PFSK-1 (cell line): ENCODE measurements around the gene STXBP5.

Source experiments
- FOXP2 ChIP-seq: optimal IDR thresholded peaks from 2 replicates; pipeline ENCODE3; 2011; ENCODE audit warnings: borderline replicate concordance, control low read depth, inconsistent platforms; ENCODE audit not compliant: insufficient read depth; ENCODE audit errors: extremely low read length, extremely low read depth
- POLR2AphosphoS5 ChIP-seq: IDR thresholded peaks from 2 replicates; pipeline ENCODE4 v1.6.1; 2012; ENCODE audit warnings: low read depth, mild to moderate bottlenecking, control low read depth, low read length, moderate library complexity
- SIN3A ChIP-seq: IDR thresholded peaks from 2 replicates; pipeline ENCODE4 v1.6.1; 2012; ENCODE audit warnings: mild to moderate bottlenecking, low read length, moderate library complexity, borderline replicate concordance; ENCODE audit not compliant: insufficient read depth
- TAF1 ChIP-seq: IDR thresholded peaks from 2 replicates; pipeline ENCODE4 v1.6.1; 2012; ENCODE audit warnings: low read length, control low read depth, borderline replicate concordance; ENCODE audit not compliant: insufficient read depth
- TF ChIP-seq, protein P1 (sequence below), 2 experiments: IDR thresholded peaks; 2 replicates each; pipeline versions ENCODE4 v1.6.1 to v1.8.0; 2011 to 2012; ENCODE audit warnings: low read depth in 2 of 2, low read length in 2 of 2, control low read depth in 1 of 2, inconsistent platforms in 1 of 2, mild to moderate bottlenecking in 1 of 2, moderate library complexity in 1 of 2; ENCODE audit not compliant: insufficient read depth in 1 of 2

DNA sequence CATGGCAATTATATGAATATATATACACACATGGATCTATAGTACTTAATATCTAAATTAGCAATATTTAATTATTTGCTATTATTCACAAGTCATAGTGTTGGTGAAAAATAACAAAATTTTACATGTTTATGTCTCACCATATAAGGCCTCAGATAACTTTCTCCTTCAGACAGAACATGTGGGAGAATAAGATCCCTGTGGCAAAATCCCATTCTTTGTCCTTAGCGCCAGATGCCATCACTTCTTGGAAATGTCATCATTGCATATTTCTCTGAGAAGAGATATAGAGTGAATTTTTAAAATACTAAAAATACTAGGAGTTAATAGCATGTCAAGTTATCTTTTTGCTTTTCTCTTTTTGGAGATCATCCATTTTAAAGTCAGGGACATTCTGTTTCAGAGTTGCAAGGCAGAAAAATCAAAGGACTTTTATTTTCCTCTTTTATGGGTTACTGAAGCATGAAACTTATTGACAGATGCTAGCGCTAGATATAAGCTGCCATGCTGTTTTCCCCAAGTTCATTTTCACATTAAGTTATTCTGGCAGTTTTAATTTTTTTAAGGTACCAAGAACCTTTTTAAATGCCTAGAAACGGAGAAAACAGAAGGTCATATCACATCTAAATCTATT is 30.4 kb upstream of the STXBP5 start:
- no peak for TF ChIP-seq SIN3A
- no peak for TF ChIP-seq POLR2AphosphoS5
- no peak for TF ChIP-seq FOXP2
- TF ChIP-seq, protein P1, sequence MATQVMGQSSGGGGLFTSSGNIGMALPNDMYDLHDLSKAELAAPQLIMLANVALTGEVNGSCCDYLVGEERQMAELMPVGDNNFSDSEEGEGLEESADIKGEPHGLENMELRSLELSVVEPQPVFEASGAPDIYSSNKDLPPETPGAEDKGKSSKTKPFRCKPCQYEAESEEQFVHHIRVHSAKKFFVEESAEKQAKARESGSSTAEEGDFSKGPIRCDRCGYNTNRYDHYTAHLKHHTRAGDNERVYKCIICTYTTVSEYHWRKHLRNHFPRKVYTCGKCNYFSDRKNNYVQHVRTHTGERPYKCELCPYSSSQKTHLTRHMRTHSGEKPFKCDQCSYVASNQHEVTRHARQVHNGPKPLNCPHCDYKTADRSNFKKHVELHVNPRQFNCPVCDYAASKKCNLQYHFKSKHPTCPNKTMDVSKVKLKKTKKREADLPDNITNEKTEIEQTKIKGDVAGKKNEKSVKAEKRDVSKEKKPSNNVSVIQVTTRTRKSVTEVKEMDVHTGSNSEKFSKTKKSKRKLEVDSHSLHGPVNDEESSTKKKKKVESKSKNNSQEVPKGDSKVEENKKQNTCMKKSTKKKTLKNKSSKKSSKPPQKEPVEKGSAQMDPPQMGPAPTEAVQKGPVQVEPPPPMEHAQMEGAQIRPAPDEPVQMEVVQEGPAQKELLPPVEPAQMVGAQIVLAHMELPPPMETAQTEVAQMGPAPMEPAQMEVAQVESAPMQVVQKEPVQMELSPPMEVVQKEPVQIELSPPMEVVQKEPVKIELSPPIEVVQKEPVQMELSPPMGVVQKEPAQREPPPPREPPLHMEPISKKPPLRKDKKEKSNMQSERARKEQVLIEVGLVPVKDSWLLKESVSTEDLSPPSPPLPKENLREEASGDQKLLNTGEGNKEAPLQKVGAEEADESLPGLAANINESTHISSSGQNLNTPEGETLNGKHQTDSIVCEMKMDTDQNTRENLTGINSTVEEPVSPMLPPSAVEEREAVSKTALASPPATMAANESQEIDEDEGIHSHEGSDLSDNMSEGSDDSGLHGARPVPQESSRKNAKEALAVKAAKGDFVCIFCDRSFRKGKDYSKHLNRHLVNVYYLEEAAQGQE (IDR thresholded peaks at IDR 0.05; ENCODE audit: insufficient read depth in 1 of 2, low read depth in 2 of 2, low read length in 2 of 2), result no peak
- no peak for TF ChIP-seq TAF1
